ENCODE results near the gene FAAP20.

DNA sequence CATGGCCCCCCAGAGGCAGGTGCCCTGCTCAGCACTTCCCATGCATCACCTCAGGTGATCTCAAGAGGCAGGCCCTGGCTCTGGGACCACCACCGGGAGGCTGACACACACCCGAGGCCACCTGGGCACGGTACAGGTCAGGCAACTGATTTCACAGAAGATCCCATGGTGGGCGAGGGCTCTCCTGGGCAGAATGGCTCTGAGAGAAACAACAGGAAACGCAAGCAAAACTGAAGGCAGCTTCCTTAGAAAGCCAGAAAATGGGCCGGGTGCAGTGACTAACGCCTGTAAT lies 22.1 kb upstream of the FAAP20 start:
- TF ChIP-seq FOXA2 (IDR thresholded peaks at IDR 0.05) (no peak), TAF1 (conservative IDR thresholded peaks at IDR 0.05) (no peak), YY1 (IDR thresholded peaks at IDR 0.05) (no peak)
- TF ChIP-seq, protein P1, sequence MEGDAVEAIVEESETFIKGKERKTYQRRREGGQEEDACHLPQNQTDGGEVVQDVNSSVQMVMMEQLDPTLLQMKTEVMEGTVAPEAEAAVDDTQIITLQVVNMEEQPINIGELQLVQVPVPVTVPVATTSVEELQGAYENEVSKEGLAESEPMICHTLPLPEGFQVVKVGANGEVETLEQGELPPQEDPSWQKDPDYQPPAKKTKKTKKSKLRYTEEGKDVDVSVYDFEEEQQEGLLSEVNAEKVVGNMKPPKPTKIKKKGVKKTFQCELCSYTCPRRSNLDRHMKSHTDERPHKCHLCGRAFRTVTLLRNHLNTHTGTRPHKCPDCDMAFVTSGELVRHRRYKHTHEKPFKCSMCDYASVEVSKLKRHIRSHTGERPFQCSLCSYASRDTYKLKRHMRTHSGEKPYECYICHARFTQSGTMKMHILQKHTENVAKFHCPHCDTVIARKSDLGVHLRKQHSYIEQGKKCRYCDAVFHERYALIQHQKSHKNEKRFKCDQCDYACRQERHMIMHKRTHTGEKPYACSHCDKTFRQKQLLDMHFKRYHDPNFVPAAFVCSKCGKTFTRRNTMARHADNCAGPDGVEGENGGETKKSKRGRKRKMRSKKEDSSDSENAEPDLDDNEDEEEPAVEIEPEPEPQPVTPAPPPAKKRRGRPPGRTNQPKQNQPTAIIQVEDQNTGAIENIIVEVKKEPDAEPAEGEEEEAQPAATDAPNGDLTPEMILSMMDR (IDR thresholded peaks at IDR 0.05; ENCODE audit: low read depth, low read length, missing input control): no peak
- TF ChIP-seq, protein P2, sequence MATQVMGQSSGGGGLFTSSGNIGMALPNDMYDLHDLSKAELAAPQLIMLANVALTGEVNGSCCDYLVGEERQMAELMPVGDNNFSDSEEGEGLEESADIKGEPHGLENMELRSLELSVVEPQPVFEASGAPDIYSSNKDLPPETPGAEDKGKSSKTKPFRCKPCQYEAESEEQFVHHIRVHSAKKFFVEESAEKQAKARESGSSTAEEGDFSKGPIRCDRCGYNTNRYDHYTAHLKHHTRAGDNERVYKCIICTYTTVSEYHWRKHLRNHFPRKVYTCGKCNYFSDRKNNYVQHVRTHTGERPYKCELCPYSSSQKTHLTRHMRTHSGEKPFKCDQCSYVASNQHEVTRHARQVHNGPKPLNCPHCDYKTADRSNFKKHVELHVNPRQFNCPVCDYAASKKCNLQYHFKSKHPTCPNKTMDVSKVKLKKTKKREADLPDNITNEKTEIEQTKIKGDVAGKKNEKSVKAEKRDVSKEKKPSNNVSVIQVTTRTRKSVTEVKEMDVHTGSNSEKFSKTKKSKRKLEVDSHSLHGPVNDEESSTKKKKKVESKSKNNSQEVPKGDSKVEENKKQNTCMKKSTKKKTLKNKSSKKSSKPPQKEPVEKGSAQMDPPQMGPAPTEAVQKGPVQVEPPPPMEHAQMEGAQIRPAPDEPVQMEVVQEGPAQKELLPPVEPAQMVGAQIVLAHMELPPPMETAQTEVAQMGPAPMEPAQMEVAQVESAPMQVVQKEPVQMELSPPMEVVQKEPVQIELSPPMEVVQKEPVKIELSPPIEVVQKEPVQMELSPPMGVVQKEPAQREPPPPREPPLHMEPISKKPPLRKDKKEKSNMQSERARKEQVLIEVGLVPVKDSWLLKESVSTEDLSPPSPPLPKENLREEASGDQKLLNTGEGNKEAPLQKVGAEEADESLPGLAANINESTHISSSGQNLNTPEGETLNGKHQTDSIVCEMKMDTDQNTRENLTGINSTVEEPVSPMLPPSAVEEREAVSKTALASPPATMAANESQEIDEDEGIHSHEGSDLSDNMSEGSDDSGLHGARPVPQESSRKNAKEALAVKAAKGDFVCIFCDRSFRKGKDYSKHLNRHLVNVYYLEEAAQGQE (IDR thresholded peaks at IDR 0.05): no peak
- TF ChIP-seq, protein P3, sequence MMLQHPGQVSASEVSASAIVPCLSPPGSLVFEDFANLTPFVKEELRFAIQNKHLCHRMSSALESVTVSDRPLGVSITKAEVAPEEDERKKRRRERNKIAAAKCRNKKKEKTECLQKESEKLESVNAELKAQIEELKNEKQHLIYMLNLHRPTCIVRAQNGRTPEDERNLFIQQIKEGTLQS (IDR thresholded peaks at IDR 0.05): no peak
- TF ChIP-seq, protein P4, sequence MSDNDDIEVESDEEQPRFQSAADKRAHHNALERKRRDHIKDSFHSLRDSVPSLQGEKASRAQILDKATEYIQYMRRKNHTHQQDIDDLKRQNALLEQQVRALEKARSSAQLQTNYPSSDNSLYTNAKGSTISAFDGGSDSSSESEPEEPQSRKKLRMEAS (IDR thresholded peaks at IDR 0.05): no peak
